Ammon's horn (tissue), 1 donor: ENCODE data around the gene CTSO.
"Not testable (repeated sequence)": the region's sequence is repeated elsewhere in the genome, so short reads cannot be mapped to it uniquely, and the experiment has no call there.

Experiments used
- DNase-seq: peaks from one replicate; pipeline ENCODE4 v3.0.0-alpha.2; 2016; ENCODE audit warnings: low spot score

Gene CTSO

DNA sequence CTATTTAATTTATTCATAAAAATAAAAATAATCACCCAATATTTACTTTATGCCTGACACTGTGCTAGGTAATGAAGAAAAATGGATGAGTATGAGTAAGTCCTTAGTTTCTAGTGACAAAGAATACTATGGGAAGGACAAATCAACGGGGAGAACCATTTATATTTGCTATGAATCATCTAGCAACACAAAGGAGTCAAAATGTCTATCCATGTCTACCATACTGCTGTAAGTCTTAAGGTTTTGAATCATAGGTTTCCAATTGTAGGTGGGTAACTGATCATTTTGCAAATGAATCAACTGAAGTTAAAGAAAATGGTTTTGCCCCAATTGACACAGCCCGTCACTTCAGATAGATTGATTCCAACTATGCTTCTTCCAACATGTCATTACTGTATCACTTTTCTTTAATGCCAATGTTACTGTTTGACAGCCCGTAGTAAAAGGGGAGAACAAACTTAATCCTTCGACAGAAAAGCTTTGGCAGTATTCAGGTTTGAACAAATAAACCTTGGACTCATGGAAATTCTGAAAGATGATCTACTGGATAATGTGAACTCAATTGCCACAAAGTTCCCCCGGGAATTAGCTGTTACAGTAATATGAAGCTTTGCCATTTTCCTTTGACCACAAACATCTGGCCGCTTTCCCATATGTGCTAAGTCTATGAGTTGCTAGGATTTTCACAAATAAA is 47.0 kb downstream of the CTSO start:
- no peak for DNase-seq

DNA sequence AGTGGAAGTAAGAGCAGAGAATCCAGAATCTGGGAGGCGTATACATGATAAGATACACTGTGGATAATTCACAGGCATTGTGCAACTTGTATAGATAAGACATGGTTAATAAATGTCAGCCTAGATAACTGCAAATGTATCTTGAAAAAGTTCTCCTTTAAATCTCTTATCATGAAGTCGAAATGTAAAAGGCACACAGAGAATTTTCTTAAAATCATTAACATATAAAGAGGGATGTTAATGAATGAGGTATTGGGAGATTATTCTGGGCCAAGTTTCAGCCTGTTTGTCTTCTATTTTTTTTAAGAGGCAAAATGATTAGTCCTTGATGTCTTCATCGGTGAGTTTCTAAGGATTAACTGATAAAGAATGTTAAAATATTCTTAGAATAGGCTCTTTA is 49.3 kb downstream of the CTSO start:
- no peak for DNase-seq

DNA sequence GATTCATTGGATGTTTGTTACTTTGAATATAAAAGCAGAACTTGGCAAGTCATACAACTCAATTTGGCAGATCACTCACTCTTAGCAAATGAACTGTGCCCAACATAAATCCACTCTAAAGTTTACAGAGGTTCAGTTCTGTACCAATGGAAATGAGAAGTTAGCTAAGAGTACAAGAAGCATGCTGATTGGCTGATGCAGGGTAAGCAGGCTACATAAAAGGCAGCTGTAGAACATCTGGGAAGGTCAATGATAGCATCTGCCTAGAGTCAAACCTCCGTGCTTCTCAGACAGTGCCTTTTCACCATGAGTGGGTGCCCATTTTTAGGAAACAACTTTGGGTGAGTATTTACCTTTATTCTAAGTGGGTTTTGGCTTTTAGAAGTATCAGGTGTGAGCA is 50.2 kb downstream of the CTSO start, which contains the start of gene TDO2:
Gene TDO2, plus strand, starts transcription at position 244 of the 400 bp plus-strand sequence. Its CDS starts 63 bp downstream, at position 307.
- DNase-seq, result no peak

DNA sequence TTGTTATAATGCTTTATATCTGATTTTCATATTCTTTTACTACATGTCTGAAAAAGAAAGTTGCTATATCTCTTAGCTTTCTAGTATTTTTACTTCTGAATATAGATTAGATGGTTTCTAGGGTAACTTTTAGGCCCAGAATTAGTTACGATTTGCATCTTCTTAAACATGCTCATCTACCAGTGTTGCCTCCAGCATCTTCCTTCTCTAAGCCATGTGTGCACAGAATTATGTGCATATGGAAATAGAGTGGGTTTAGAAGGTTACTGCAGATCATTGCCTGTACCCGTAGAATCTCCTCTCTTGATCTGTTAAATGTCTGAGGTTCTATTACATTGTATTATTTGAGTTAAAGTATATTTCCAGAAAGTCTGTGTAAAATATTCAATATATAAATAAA is 52.7 kb downstream of the CTSO start:
- DNase-seq, result no peak

DNA sequence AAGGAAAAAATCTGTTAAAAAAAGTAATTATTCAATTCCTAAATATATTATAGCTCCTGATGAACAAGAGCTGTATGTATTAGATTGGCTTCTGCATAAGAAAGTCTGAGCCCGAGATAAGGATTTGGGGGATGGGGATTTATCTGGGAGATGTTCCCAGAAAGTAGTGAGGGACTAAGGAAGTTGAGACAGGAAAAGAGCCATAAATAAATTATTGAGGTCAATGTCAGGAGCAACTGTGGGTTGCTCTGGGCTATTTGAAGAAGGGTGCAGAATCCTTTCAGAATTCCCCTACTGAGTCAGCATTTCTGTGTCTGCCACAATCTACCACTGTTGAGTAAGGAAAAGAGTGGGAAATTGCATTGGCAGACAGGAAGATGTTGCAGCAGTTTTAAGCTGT is 53.3 kb downstream of the CTSO start:
- no peak for DNase-seq

DNA sequence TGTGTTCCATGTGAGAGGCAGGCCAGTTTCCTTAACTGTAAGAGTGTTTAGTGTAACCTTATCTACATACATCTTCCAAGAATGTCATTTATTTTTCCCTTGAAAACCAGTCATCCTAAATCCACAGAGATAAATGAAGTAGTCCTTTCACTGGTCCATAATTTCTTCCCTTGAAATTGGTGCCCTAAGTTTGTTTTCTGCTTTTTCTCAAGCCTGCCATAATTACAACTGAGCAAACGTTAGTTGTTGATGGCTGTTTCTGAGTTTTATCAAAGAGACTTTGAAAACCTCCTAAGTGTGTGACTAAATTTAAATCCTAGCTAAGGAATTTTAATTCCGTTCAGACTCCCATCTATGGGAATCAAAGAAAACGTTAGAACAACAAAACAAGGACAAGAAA is 53.8 kb downstream of the CTSO start:
- DNase-seq, result no peak

- not testable (repeated sequence) for DNase-seq
Measured at GRCh38 chr4:155898371-155898770, 55.3 kb downstream of the CTSO start.

DNA sequence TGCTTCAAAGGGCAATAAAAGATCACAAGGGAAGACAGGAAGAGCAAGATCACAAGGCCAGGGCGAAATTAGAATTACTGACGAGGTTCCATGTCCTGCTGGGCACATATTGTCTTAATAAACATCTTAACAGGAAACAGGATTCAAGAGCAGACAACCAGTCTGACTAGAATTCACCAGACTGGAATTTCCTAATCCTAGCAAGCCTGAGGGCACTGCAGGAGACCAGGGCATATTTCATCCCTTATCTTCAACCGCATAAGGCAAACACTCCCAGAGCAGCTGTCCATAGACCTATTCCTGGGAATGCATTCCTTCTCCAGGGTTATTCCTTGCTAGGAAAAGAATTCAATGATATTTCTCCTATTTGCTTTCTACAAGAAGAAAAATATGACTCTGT is 62.6 kb downstream of the CTSO start:
- no peak for DNase-seq

DNA sequence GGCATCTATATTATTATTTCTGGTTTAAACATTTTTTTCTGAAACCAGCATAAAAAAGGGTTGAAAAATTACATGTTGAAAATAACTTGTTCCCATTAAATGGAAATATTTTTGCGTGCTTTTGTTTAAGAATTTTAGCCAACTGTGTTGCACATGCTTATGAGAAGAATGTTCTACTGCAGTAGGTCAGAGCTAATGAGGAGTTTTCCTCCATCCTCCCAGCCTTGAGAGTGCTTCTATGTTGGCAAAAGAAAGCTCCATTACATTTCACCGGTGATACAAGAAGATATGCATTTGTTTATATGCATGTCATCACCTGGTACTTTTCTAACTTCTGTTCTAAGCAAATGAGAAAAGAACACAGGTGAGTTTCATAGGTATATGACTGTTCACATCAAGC is 63.7 kb downstream of the CTSO start:
- DNase-seq, result no peak

DNA sequence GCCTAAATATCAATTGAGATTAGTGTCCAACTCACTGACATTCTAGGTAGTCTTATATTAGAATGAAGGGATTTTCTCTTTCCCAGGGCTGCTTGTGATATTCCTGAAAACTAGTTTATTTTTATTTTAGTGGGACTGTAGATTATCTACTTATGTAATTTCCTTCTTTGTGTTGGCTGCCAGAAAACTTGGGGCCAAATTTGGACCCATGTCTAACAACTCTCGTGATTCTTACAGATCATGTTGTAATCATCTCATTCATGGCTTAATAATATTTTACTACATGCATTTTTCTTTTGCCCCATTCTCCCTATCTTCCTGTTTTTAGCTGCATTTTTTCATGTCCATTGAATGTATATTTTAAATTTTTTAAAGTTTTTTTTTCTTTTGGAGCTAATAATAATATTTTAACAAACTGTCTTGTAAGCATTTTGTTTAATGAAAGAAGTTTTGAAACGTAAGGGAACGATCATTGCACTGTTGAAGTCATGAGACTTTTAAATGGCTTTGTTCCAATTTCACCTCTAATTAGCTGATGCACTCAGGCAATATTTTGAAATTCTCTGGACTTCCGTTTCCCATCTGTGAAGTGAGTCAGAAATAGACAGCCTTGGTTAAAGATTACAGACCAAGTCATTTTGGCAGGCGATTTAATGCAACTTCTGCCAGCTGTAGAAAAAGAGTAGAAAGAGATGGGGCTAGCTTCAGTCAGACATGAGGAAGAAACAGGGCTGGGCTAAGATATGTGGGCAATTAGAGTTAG is 64.5 kb downstream of the CTSO start:
- DNase-seq, result no peak

DNA sequence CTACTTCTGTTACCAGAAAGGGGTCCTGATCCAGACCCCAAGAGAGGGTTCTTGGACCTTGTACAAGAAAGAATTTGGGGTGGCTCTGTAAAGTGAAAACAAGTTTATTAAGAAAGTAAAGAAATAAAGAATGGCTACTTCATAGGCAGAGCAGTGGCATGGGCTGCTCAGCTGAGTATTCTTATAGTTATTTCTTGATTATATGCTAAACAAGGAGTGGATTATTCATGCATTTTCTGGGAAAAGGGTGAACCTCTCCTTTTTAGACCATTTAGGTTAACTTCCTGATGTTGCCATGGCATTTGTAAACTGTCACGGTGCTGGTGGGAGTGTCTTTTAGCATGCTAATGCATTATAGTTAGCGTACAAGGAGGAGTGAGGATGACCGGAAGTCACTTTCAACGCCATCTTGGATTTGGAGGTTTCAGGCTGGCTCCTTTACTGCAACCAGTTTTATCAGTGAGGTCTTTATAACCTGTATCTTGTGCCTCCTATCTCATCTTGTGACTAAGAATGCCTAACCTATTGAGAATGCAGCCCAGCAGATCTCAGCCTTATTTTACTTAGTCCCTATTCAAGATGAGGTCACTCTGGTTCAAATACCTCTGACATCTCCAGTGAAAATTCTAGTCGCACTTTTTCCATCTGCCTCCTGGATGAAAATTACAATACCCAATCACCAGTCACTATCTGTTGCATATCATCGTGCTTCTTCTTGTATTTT is 65.7 kb downstream of the CTSO start:
- DNase-seq, result no peak

GRCh38 chr4:155887045-155887444 is 66.6 kb downstream of the CTSO start:
- no peak for DNase-seq

DNA sequence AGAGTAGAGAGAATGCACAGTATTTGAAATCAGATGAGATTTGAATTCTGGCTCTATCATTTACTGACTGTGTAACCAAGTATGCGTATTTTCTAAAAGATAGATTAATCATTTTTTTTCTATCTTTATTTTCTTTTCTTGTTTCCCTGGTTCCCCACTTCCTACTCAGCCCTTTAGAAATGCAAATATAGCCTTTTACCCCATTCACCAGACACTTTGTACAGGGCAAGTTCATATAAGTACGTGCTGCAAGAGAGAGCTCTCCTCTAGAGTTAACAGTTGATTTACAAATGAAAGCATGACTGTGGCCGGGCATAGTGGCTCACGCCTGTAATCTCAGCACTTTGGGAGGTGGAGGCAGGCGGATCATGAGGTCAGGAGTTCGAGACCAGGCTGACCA is 68.0 kb downstream of the CTSO start:
- DNase-seq, result no peak

- no peak for DNase-seq
Measured at GRCh38 chr4:155883895-155884294, 69.8 kb downstream of the CTSO start.

GRCh38 chr4:155881555-155881954 is 72.1 kb downstream of the CTSO start:
- no peak for DNase-seq

DNA sequence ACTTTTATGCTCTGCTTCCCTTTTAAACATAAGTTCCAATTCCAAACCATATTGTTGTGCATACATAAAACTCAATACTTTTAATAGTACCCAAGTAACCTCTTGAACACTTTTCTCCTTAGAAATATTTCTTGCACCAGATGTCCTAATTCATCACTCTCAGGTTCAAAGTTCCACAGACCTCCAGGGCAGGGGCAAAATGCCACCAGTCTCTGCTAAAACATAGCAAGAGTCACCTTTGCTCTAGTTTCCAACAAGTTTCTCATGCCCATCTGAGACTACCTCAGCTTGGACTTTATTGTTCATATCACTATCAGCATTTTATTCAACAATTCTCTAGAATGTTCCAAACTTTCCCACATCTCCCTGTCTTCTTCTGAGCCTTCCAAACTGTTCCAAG is 73.9 kb downstream of the CTSO start:
- DNase-seq, result no peak

DNA sequence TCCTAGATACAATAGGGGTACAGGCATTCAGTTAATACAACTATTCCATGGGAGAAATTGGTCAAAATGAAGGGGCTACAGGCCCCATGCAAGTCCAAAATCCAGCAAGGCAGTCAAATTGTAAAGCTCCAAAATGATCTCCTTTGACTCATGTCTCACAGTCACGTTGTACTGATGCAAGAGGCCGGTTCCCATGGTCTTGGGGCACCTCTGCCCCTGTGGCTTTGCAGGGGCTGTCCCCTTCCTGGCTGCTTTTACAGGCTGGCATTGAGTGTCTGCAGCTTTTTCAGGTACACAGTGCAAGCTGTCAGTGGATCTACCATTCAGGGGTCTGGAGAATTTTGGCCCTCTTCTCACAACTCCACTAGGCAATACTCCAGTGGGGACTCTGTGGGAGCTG is 75.1 kb downstream of the CTSO start:
- DNase-seq, result no peak

DNA sequence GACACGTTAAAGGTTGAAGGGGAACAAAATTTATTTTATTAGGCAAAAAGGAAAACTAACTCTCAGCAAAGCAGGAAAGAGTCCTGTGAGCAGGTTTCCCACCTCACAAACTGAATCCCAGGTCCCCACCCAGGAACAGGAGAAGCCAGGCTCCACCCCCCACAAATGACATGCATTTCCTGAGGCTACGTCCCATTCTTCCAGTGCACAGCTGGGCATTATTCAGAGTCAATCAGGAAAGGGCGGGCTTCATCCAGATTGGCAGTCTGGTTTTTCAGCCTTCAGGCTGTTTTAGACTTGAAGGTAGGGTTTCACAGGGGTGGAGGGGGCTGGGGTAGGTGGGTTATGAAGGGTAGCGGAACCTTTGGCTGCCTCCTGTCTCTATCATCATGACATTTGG is 75.7 kb downstream of the CTSO start:
- no peak for DNase-seq

GRCh38 chr4:155875878-155876277 is 77.8 kb downstream of the CTSO start:
- DNase-seq, result no peak
